ENCODE data around the gene WWC2.

DNA sequence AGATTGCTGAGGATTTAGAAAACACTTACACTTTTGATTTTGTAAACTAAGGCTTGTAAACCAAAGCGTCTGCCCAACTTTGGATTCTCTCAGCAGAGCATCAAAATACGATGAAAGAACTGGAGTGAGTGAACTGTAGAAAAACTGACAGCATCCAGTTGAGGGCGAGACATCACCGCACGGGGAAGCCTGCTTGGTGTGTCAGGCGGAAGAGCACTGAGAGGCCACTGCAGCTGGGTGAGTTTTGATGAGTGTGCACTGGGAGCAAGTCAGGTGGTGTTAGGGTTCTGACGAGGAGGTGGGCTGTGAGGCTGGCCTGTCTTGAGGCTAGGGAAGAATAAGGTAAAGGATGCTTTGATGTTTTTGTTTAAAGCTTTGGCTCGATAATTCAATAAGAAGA, 270.0 kb downstream of the WWC2 start:
- TF ChIP-seq, protein P1, sequence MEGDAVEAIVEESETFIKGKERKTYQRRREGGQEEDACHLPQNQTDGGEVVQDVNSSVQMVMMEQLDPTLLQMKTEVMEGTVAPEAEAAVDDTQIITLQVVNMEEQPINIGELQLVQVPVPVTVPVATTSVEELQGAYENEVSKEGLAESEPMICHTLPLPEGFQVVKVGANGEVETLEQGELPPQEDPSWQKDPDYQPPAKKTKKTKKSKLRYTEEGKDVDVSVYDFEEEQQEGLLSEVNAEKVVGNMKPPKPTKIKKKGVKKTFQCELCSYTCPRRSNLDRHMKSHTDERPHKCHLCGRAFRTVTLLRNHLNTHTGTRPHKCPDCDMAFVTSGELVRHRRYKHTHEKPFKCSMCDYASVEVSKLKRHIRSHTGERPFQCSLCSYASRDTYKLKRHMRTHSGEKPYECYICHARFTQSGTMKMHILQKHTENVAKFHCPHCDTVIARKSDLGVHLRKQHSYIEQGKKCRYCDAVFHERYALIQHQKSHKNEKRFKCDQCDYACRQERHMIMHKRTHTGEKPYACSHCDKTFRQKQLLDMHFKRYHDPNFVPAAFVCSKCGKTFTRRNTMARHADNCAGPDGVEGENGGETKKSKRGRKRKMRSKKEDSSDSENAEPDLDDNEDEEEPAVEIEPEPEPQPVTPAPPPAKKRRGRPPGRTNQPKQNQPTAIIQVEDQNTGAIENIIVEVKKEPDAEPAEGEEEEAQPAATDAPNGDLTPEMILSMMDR (IDR thresholded peaks at IDR 0.05 in 8 of 11, conservative IDR thresholded peaks at IDR 0.05 in 3 of 11), result no peak
- TF ChIP-seq POLR2A (IDR thresholded peaks at IDR 0.05) (no peak), POLR2AphosphoS5 (IDR thresholded peaks at IDR 0.05) (no peak)
